ENCODE measurements around the gene GAK. TPM values are rescaled to one million over a fixed set of nuclear protein-coding genes. Genes with fewer than 3 reads are reported as not detected.

GAK gene
- total and polyA plus RNA-seq, 2 of the 13 experiments (the other 11 are each of a cell fraction or from before 2014, with no cell fraction given) = 17.5 to 44.3 TPM

GRCh38 chr4:815464-816146 lies 116.5 kb downstream of the GAK start (continued):
- TF ChIP-seq PRDM15 (CRISPR knock-in tag; IDR thresholded peaks at IDR 0.05) (no peak), ZNF577 (CRISPR knock-in tag; IDR thresholded peaks at IDR 0.05; ENCODE audit: borderline replicate concordance, low read depth) (no peak), ZSCAN9 (CRISPR knock-in tag; IDR thresholded peaks at IDR 0.05; ENCODE audit: borderline replicate concordance) (no peak; the same call in 1 of the 2 replicates), HOXA9 (CRISPR knock-in tag; IDR thresholded peaks at IDR 0.05; ENCODE audit: borderline replicate concordance) (no peak), ZNF644 (CRISPR knock-in tag; IDR thresholded peaks at IDR 0.05; ENCODE audit: low read depth) (peak; percentile 25; the same call in 1 of the 2 replicates), SATB2 (CRISPR knock-in tag; IDR thresholded peaks at IDR 0.05) (no peak), EED (CRISPR knock-in tag; IDR thresholded peaks at IDR 0.05) (no peak), ZNF547 (CRISPR knock-in tag; IDR thresholded peaks at IDR 0.05) (no peak), SALL1 (CRISPR knock-in tag; IDR thresholded peaks at IDR 0.05) (peak; percentile 89), SSRP1 (CRISPR knock-in tag; IDR thresholded peaks at IDR 0.05) (no peak), NCOA2 (CRISPR knock-in tag; IDR thresholded peaks at IDR 0.05) (peak; percentile 76), MAZ (IDR thresholded peaks at IDR 0.05; ENCODE audit: borderline replicate concordance, low read depth, low read length) (no peak), MAZ (CRISPR knock-in tag; IDR thresholded peaks at IDR 0.05; ENCODE audit: low read depth) (no peak), ZNF569 (CRISPR knock-in tag; IDR thresholded peaks at IDR 0.05; ENCODE audit: borderline replicate concordance) (no peak), NCOR1 (IDR thresholded peaks at IDR 0.05; ENCODE audit: borderline replicate concordance, low read length) (peak; percentile 66; the same call in 1 of the 2 replicates), GLI4 (CRISPR knock-in tag; IDR thresholded peaks at IDR 0.05; ENCODE audit: borderline replicate concordance) (no peak), MEIS2 (CRISPR knock-in tag; IDR thresholded peaks at IDR 0.05) (peak; percentile 68; the same call in 1 of the 2 replicates), ZNF207 (IDR thresholded peaks at IDR 0.05; ENCODE audit: borderline replicate concordance) (no peak), RCOR2 (CRISPR knock-in tag; IDR thresholded peaks at IDR 0.05) (peak; percentile 78), FOSL1 (CRISPR knock-in tag; IDR thresholded peaks at IDR 0.05; ENCODE audit: borderline replicate concordance) (no peak), ZNF3 (CRISPR knock-in tag; IDR thresholded peaks at IDR 0.05) (peak; percentile 56; the same call in 1 of the 2 replicates), TFDP2 (CRISPR knock-in tag; IDR thresholded peaks at IDR 0.05) (no peak), HMGA1 (CRISPR knock-in tag; conservative IDR thresholded peaks at IDR 0.05) (no peak), ZKSCAN5 (CRISPR knock-in tag; IDR thresholded peaks at IDR 0.05) (no peak), HOXA5 (CRISPR knock-in tag; IDR thresholded peaks at IDR 0.05) (no peak; the same call in 1 of the 2 replicates), HNF4G (IDR thresholded peaks at IDR 0.05; ENCODE audit: borderline replicate concordance, low read depth, low read length) (peak; percentile 72), HNF4G (CRISPR knock-in tag; IDR thresholded peaks at IDR 0.05; ENCODE audit: borderline replicate concordance, low read depth) (peak; percentile 57; the same call in 1 of the 2 replicates), HDAC6 (IDR thresholded peaks at IDR 0.05; ENCODE audit: low read depth, low read length) (no peak), KDM6A (CRISPR knock-in tag; IDR thresholded peaks at IDR 0.05; ENCODE audit: low read depth) (peak; percentile 73; the same call in 1 of the 2 replicates)
